HepG2 (cell line): Measurements from ENCODE around the gene HRH3. TPM values are rescaled to one million over a fixed set of nuclear protein-coding genes. Genes with fewer than 3 reads are reported as not detected.

Experiments used
- ASH2L ChIP-seq: fragments of 300-600, 200-600 bp; sonication (generic); IDR thresholded peaks from 2 replicates; pipeline ENCODE4 v1.7.0; 2017; ENCODE audit warnings: low read depth, mild to moderate bottlenecking, moderate library complexity, mixed read lengths, low read length; ENCODE audit not compliant: insufficient read length
- CHCHD3 ChIP-seq: sonication (generic); formaldehyde crosslinking; IDR thresholded peaks from 2 replicates; pipeline ENCODE4 v1.8.0; 2022; ENCODE audit warnings: mild to moderate bottlenecking, missing genetic modification reagents, moderate library complexity
- CTCF ChIP-seq: sonication (generic); formaldehyde crosslinking; IDR thresholded peaks from 2 replicates; pipeline ENCODE4 v1.5.0; 2020; ENCODE audit warnings: mild to moderate bottlenecking, missing genetic modification reagents, moderate library complexity
- DPF2 ChIP-seq: sonication (generic); formaldehyde crosslinking; IDR thresholded peaks from 2 replicates; pipeline ENCODE4 v1.4.0; 2020; ENCODE audit warnings: mild to moderate bottlenecking, low read depth, missing genetic modification reagents, borderline replicate concordance
- ETV6 ChIP-seq: sonication (generic); formaldehyde crosslinking; conservative IDR thresholded peaks from 2 replicates; pipeline ENCODE4 v1.4.0; 2020; ENCODE audit warnings: missing genetic modification reagents
- HINFP ChIP-seq: sonication (generic); formaldehyde crosslinking; IDR thresholded peaks from 2 replicates; pipeline ENCODE4 v1.4.0; 2020; ENCODE audit warnings: low read depth, mild to moderate bottlenecking, missing genetic modification reagents
- HOXA3 ChIP-seq: sonication (generic); formaldehyde crosslinking; IDR thresholded peaks from 2 replicates; pipeline ENCODE4 v1.5.0; 2020; ENCODE audit warnings: missing genetic modification reagents
- NR0B2 ChIP-seq: sonication (generic); formaldehyde crosslinking; IDR thresholded peaks from 2 replicates; pipeline ENCODE4 v1.4.0; 2020; ENCODE audit warnings: mild to moderate bottlenecking, missing genetic modification reagents
- NR2C2 ChIP-seq: sonication (generic); formaldehyde crosslinking; IDR thresholded peaks from 2 replicates; pipeline ENCODE4 v1.4.0; 2020; ENCODE audit warnings: missing genetic modification reagents, mild to moderate bottlenecking, moderate library complexity, borderline replicate concordance
- PCBP2 ChIP-seq: fragments of 200-400 bp; formaldehyde crosslinking; optimal IDR thresholded peaks from 2 replicates; pipeline ENCODE3; 2018; ENCODE audit warnings: low read length, low read depth; ENCODE audit not compliant: poor library complexity, severe bottlenecking
- POLR2A ChIP-seq, 2 experiments: IDR thresholded peaks; 2 replicates each; pipeline ENCODE4 v1.6.1; 2011; ENCODE audit warnings: low read depth in 2 of 2, low read length in 2 of 2, mild to moderate bottlenecking in 1 of 2, moderate library complexity in 1 of 2; ENCODE audit not compliant: insufficient read depth in 1 of 2
- SAFB2 ChIP-seq: sonication (generic); formaldehyde crosslinking; IDR thresholded peaks from 2 replicates; pipeline ENCODE4 v1.5.1; 2020; ENCODE audit warnings: missing genetic modification reagents, low read depth, mild to moderate bottlenecking, borderline replicate concordance
- SATB2 ChIP-seq: sonication (generic); formaldehyde crosslinking; IDR thresholded peaks from 2 replicates; pipeline ENCODE4 v1.5.0; 2020; ENCODE audit warnings: missing genetic modification reagents
- SOX6 ChIP-seq, 2 experiments: fragments of 450-650 bp in 1 of 2; sonication (generic) in 1 of 2; formaldehyde crosslinking in 1 of 2; IDR thresholded peaks; 2 replicates each; pipeline versions ENCODE4 v1.4.0 to v1.6.1; 2017 to 2020; ENCODE audit warnings: antibody characterized with exemption in 1 of 2, mild to moderate bottlenecking in 1 of 2, missing genetic modification reagents in 1 of 2
- XBP1 ChIP-seq: sonication (generic); formaldehyde crosslinking; IDR thresholded peaks from 2 replicates; pipeline ENCODE4 v1.5.0; 2020; ENCODE audit warnings: missing genetic modification reagents
- ZNF441 ChIP-seq: sonication (generic); formaldehyde crosslinking; IDR thresholded peaks from 2 replicates; pipeline ENCODE4 v1.7.0; 2021; ENCODE audit warnings: missing genetic modification reagents, borderline replicate concordance
- ZNF503 ChIP-seq: sonication (generic); formaldehyde crosslinking; IDR thresholded peaks from 2 replicates; pipeline ENCODE4 v1.4.0; 2020; ENCODE audit warnings: missing genetic modification reagents
- ZNF576 ChIP-seq: sonication (generic); formaldehyde crosslinking; IDR thresholded peaks from 2 replicates; pipeline ENCODE4 v1.4.0; 2020; ENCODE audit warnings: mild to moderate bottlenecking, missing genetic modification reagents
- ZNF749 ChIP-seq: sonication (generic); formaldehyde crosslinking; IDR thresholded peaks from 2 replicates; pipeline ENCODE4 v1.8.0; 2022; ENCODE audit warnings: mild to moderate bottlenecking, missing genetic modification reagents, moderate library complexity, borderline replicate concordance
- ZNF800 ChIP-seq: sonication (generic); formaldehyde crosslinking; IDR thresholded peaks from 2 replicates; pipeline ENCODE4 v1.4.0; 2020; ENCODE audit warnings: missing genetic modification reagents
- polyA plus RNA-seq, 8 experiments: library from polyadenylated mRNA; depleted of rRNA in 3 of 8; stranded (reverse) in 7 of 8; unstranded in 1 of 8; fragments of >200 nt; fragmentation: Illumina TruSeq in 4 of 8; extraction: Trizol in 4 of 8; gene quantifications; 2 replicates each; pipeline versions ENCODE4 v1.2.1 to v1.2.3, GENCODE V29; 2011 to 2016; ENCODE audit warnings: low read depth in 4 of 8, missing spikeins in 1 of 8, mixed read lengths in 1 of 8; ENCODE audit not compliant: insufficient read depth in 1 of 8
- total RNA-seq, 5 experiments: library from RNA; depleted of rRNA; stranded (reverse); fragments of >200 nt; fragmentation: Illumina TruSeq; extraction: Trizol; gene quantifications; 2 replicates each; pipeline ENCODE4 v1.2.3, GENCODE V29; 2016; ENCODE audit warnings: low read depth in 1 of 5

HRH3 gene
- total and polyA plus RNA-seq, 2 of the 13 experiments (the other 11 are each of a cell fraction or from before 2014, with no cell fraction given), result 0.18 TPM; not detected in 1

GRCh38 chr20:62217913-62218773 is 1.9 kb downstream of the HRH3 start (continued):
- no peak for TF ChIP-seq XBP1
- TF ChIP-seq ZNF749, result no peak
- no peak for TF ChIP-seq CHCHD3 (CRISPR knock-in tag)
- no peak for TF ChIP-seq ZNF441 (CRISPR knock-in tag)
- no peak for TF ChIP-seq ZNF503 (CRISPR knock-in tag)
- TF ChIP-seq SATB2 (CRISPR knock-in tag), result no peak
- TF ChIP-seq NR0B2 (CRISPR knock-in tag), result no peak
- TF ChIP-seq ZNF576 (CRISPR knock-in tag), result no peak
- no peak for TF ChIP-seq HINFP
- no peak for TF ChIP-seq DPF2
- no peak for TF ChIP-seq ETV6 (CRISPR knock-in tag)
- TF ChIP-seq SAFB2 (CRISPR knock-in tag), result no peak
- TF ChIP-seq PCBP2, result no peak
- 0 out of 2 replicates have a peak, but pooled peaks have one; percentile 56 for TF ChIP-seq ZNF800
- no peak for TF ChIP-seq CTCF
- no peak for TF ChIP-seq ASH2L
- TF ChIP-seq NR2C2 (CRISPR knock-in tag), result no peak
- TF ChIP-seq SOX6 (IDR thresholded peaks at IDR 0.05), result no peak
- no peak for TF ChIP-seq SOX6 (CRISPR knock-in tag; IDR thresholded peaks at IDR 0.05)
- TF ChIP-seq HOXA3 (CRISPR knock-in tag), result no peak
- no peak for TF ChIP-seq POLR2A (IDR thresholded peaks at IDR 0.05; ENCODE audit: insufficient read depth in 1 of 2, low read depth in 2 of 2, low read length in 2 of 2)
